ENCODE data around the gene ANKMY2.

Gene ANKMY2

GRCh38 chr7:16657656-16658279 is 12.2 kb upstream of the ANKMY2 start:
- no peak for DNase-seq

DNA sequence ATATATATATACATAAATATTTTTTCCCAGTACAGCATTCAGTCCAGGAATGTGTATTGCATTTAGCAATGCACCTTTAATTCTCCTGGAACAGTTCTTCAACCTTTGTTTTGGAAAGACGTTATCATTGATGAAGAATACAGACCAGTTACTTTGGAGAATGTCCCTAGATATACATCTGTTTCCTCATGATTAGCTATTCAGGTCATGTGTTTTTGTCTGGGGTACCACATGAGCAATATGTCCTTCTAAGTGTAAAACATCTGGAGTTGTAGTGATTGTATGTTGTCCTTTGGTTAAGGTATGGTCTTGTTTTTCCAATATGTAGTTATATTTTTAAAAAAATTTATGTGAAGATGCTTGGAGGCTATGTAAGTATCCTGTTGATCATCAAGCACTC is 10.6 kb upstream of the ANKMY2 start:
- DNase-seq, result no peak

- no peak for DNase-seq
These were observed 9.8 kb upstream of the ANKMY2 start for GRCh38 chr7:16655394-16655793.

- DNase-seq, result no peak
These were observed 7.3 kb upstream of the ANKMY2 start for GRCh38 chr7:16652888-16653287.

DNA sequence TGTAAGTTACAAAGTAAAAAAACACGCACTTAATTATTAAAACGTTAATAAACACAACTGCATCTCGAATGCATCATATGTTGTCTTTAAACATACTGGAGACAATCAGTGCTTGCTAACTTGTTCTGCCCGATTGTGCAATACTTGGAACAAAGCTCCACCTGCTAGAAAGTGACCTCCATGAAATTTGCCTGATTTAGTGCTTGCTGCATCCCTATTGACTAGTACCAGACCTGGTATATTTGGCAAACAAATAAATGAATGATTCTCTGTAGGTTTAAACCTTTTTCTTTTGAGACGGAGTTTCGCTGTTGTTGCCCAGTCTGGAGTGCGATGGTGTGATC is 6.7 kb upstream of the ANKMY2 start:
- DNase-seq, result no peak

- DNase-seq, result no peak
These were observed 6.1 kb upstream of the ANKMY2 start for GRCh38 chr7:16651396-16652239.

DNA sequence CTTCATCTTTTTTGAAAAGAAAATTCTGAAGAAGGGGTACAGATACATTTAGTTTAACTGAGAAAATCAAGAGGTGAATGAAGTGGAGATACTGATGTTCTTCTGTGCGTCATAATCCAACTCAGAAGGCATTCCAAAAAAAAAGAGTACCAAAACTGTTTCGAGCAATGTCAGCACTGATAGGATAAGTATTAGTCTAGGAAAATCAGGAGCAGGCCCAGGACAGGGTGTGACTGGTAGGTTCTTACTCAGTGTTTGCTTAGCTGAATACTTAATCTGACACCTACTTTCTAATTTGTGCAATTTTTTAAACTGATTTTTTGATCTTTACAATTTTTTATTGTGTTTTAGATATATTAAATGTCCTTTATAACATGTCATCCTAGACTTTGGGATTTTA is 4.7 kb upstream of the ANKMY2 start:
- no peak for DNase-seq

DNA sequence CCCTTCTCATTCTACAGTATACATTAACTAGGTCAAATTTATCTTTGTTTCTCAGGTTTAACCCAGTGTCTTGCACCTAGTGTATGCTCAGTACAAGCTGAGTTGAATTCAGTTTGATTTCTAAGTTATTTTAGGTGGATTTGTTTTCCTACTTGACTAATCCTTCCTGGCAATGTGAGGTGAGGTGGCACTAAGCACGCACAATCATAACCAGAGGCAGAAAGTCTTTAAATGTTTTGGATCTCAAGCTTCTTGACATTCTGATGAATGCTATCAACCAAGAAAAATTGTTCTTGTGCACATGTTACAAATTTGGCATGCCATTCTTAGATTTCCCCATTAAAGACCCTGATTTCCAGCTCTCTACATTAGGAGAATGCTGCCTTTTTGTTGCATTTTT is 3.6 kb upstream of the ANKMY2 start:
- no peak for DNase-seq

GRCh38 chr7:16648551-16648950 is 3.0 kb upstream of the ANKMY2 start:
- no peak for DNase-seq

DNA sequence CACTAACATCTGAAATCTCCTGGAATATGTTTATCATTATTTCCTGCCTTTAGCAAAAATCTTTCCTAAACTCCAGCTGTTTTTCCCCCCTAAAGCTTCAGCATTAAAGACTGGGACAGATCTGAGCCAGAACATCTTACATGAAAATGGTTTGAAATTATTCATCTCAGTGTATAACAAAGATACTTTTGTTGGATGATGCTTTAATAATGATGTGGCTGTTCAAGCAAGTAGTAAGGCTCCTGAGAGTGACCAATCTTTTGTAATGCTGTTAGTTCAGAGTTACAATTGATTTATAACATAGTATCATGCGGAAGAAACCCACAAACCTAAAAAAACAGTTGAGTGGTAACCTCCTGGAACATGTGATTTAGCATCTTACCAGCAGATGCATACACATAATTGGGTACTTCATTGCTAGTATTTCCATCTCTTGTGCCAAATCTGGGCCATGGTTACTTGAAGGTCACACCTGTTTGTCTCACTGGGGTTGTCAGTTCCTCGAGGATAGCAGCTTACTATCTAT is 1.9 kb upstream of the ANKMY2 start:
- no peak for DNase-seq

DNA sequence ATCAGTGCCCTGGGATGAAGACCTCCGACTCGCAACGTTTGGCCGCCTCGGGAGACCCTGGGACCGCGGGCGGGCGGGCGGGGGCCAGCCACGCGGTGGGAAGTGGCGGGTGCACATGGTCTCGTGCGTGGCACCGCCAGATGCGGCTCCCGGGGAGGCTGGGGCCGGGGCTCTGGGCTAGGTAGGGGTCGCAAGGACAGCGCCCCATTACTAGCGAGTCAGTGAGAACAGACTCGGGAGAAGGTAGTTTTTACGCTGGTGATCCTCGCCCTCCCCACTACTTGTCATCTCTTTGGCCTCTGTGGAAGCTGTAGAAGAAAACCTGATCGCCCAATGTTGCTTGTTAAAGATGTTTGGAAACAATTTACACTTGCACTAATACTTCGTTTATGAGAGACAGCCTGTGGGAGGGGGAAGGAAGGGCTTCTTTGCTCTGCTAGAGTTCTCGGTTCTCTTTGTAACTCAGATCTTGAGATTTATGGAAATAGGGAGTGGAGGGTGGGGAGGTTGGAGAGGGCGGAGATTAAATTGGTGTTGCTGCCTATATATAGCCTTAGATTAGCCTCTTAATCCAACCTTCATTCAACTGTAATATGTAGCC is 1.0 kb upstream of the ANKMY2 start:
- DNase-seq, result no peak

- no peak for DNase-seq
These were observed 640 bp downstream of the ANKMY2 start for GRCh38 chr7:16644636-16645592.

DNA sequence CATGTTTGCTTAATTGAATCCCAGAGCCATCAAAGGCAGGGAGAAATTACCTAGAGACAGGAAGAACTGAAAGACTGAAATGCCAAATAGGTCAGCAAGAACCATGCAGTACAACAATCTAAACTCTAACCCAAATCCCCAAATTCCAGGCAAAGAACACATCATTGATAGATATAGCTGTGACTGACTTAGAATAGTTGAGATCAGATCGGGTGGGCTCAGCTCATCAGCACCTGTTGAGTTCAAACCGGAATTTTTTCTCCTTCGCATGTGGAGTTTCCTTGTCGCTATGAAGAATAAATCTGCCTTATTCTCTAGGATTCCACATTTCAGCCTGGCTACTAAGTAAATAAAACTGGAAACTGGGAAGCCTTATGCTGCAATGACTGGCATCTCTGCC is 1.4 kb downstream of the ANKMY2 start:
- DNase-seq, result no peak

DNA sequence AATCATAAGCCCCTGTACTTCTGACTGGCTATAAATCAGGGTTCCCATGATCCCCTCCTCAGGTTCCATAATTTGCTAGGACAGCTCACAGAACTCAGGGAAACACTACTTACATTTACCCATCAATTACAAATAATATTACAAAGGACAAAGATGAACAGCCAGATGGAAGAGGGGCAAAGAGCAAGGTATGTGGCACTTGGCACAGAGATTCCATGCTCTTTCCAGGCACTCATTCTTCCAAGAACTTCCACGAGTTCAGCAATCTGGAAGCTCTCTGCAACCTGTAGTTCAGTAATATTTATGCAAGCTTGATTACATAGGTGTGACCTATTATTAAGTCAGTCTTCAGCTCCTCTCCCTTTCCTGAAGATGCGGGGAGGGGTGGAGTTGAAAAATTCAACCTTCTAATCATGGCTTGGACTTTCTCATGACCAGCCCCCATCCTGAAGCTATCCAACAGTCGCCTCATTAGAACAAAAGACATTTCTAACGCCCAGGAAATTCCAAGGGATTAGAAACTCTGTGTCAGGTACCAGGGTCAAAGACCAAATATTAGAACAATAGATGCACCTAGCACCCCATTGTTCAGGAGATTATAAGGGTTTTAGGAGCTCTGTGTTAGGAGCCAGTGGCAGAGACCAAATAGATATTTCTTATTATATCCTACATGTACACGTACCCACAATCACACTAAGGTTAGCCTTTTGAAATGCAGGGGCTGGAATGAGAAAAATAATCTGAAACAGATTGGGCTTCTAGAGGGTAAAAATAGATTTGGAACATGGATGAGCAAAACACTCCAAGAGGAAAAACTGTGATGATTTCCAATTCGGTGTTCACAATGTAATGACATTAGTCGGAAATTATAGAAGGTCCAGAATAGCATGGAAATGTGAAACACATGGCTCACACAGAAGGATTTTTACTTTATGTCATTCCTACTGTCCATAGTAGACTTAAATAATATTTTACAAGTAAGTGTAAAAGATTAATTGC is 7.0 kb downstream of the ANKMY2 start:
- DNase-seq, result no peak

GRCh38 chr7:16637379-16637778 is 8.2 kb downstream of the ANKMY2 start:
- no peak for DNase-seq

DNA sequence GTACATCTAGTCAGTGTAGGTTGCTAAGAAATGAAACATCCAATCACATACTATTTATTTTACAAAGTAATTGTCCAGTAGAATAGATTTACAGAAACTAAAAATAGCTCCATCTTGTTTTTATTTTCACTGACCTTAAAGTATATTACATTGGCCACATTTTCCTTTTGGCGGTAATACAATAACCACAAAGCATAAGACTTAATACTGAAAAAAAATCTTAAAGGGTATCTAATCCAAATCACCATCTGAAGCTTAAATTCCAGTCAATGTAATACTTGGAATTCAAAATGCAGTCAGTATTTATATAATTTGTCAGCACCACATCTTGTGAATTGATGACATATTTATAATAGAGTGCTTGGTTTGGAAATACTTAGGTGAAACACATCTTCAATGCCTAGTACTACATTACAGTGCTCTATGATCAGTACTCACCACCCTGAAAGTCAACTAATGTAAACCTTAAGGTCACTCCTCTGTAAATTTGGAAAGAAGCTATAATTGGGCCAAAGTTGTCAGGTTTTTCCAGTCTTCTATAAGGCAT is 8.9 kb downstream of the ANKMY2 start:
- DNase-seq, result no peak

GRCh38 chr7:16634271-16634738 is 11.2 kb downstream of the ANKMY2 start:
- no peak for DNase-seq

DNA sequence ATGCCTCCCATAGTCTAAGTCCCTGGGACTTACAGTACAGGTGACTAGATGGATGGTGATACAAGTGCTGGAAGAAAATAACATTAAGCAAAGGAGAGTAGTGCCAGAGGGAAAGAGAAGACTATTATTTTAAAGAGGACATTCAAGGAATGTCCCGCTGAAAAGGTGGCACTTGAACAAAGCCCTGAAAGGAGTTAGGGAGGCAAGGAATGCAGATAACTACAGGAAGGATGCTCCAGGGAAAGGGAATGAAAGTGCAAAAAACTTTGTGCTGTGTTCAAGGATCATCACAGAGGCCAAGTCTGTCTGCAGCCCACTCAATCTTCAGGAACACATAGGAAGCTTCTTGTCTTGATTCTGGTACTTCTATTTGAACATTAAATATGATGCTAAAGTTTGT is 14.9 kb downstream of the ANKMY2 start:
- DNase-seq, result no peak

DNA sequence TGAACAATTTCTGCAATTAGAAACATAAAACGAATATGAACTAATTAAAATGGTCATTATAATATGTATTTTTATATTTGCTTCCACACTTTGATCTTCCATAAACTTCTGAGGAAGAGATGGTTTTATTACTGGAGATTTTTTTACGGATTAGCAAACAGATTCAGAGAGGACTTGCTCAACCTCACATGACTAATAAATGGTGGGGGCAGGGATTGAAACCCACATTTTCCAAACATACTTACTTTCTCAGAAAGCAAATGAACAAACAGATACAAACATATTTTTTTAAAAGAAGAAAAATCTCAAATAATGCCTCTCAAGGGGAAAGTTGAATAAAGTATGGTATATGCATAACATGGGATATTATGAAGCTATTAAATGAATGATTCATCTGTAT is 18.3 kb downstream of the ANKMY2 start:
- DNase-seq, result no peak

- no peak for DNase-seq
These were observed 19.2 kb downstream of the ANKMY2 start for GRCh38 chr7:16626388-16626787.

DNA sequence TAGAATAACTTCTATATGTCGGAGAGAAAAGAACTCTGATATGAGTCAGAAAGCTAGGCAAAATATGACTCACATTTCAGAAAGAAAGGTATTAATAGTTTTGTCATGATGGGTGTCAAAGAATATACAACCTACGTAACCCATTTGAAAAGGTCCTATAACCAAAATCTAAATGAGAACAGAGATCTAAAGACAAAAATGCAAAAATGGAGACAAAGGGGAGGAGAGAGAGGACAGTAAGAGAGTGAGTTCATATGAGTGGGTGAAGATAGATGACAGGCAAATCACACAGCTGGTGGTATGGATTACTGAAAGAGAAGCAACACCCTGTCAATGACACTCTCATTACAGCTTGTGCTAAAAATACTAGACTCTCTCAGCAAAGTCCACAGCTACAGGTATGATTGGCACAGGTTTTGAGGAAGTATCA is 25.6 kb downstream of the ANKMY2 start:
- no peak for DNase-seq

Measured in NCI-H2081 treated with DMSO at 0.1 percent for 48 hours (cell line).